Aorta (tissue), 5 donors: ENCODE results near the gene KLF3. TPM values are rescaled to one million over a fixed set of nuclear protein-coding genes. Genes with fewer than 3 reads are reported as not detected.
A peak's percentile ranks its signal among the peaks of the same experiment; 100 is the strongest.

Experiments used
- ATAC-seq: fragments of 200-7000 bp; cut with Tn5 transposase; one replicate; pipeline ENCODE4 v1.9.1; 2022; ENCODE audit warnings: moderate library complexity; ENCODE audit not compliant: low FRiP score
- DNase-seq, 2 donors: peaks; one replicate each; pipeline ENCODE4 v3.0.0-alpha.2; 2020
- H3K27ac ChIP-seq, 2 donors: one replicate each; pipeline ENCODE4 v1.5.1; 2013; ENCODE audit warnings: low read length in 2 of 2, mild to moderate bottlenecking in 2 of 2, moderate library complexity in 2 of 2, control low read depth in 1 of 2, inconsistent platforms in 1 of 2, low read depth in 1 of 2
- H3K27me3 ChIP-seq, 2 donors: one replicate each; pipeline ENCODE4 v1.6.1; 2013; ENCODE audit warnings: control low read depth in 1 of 2, low read length in 1 of 2, mild to moderate bottlenecking in 1 of 2, moderate library complexity in 1 of 2; ENCODE audit not compliant: insufficient read depth in 2 of 2, control insufficient read depth in 1 of 2
- H3K36me3 ChIP-seq, 2 donors: one replicate each; pipeline ENCODE4 v1.6.1; 2013; ENCODE audit warnings: control low read depth in 1 of 2, low read length in 1 of 2, mild to moderate bottlenecking in 1 of 2; ENCODE audit not compliant: insufficient read depth in 2 of 2, control insufficient read depth in 1 of 2
- H3K4me1 ChIP-seq, 2 donors: one replicate each; pipeline ENCODE4 v1.6.1; 2013; ENCODE audit warnings: low read length in 2 of 2, control low read depth in 1 of 2, mild to moderate bottlenecking in 1 of 2, moderate library complexity in 1 of 2; ENCODE audit not compliant: insufficient read depth in 2 of 2, control insufficient read depth in 1 of 2
- H3K4me3 ChIP-seq, 2 donors: one replicate each; pipeline ENCODE4 v1.5.1; 2013; ENCODE audit warnings: low read length in 2 of 2, control low read depth in 1 of 2, mild to moderate bottlenecking in 1 of 2
- H3K9me3 ChIP-seq: one replicate; pipeline ENCODE4 v1.6.1; 2013; ENCODE audit warnings: mild to moderate bottlenecking, low read length; ENCODE audit not compliant: control insufficient read depth
- WGBS, 2 donors: extraction: QIAGEN DNeasy Blood & Tissue Kit; methylation state at CpG; one replicate each; pipeline ENCODE4 v1.1.7; 2013; 5-methylcytosine and 5-hydroxymethylcytosine counted together
- intact Hi-C, 2 donors: fragments of 100-400 bp; cut with DNase I; formaldehyde crosslinking; loops; one replicate each; pipeline versions ENCODE4 v1.14.2 to v1.15.0; 2022
- polyA plus RNA-seq, 2 donors: library from polyadenylated mRNA; stranded (reverse); fragments of 200-250 nt; gene quantifications; one replicate each; pipeline ENCODE4 v1.2.3, GENCODE V29; 2013
- total RNA-seq, 2 donors: library from RNA; stranded (reverse); fragmentation: NEBNext Ultra II Directional; extraction: Animal tissue kit (Norgen Biotek cat#: 25700); gene quantifications; one replicate each; pipeline ENCODE4 v1.2.1, GENCODE V29; 2021
- donor health status: healthy with polysubstance abuse.
- donor health status: Bipolar disorder and iron deficiency.
- donor health status: DM: no; HTN: no; CAD: no.
- donor health status: DM: no; HTN: no; CAD: no.
- donor health status: DM: yes; HTN: yes; CAD: no.

Gene KLF3
- total and polyA plus RNA-seq, 4 donors = 13.0 to 66.8 (median 31.3) TPM

GRCh38 chr4:38692421-38692820 lies 28.4 kb downstream of the KLF3 start:
- peak overlapping the region; percentile 18 to 33 for H3K27ac ChIP-seq
- H3K9me3 ChIP-seq = no peaks in the 10 kb centered on the region
- no peak overlapping the region for H3K4me3 ChIP-seq
- peaks cover 3 to 5% of the 10 kb centered on the region in 2 donors for H3K4me1 ChIP-seq
- H3K27me3 ChIP-seq = no peaks in the 10 kb centered on the region
- intact Hi-C loops = no loop called here
- DNase-seq = no peak
- 50 to 53% methylated on average over 4 of the region's 4 CpGs for WGBS, 2 donors
- peaks cover 4 to 15% of the 10 kb centered on the region in 2 donors for H3K36me3 ChIP-seq
- ATAC-seq = no peak

DNA sequence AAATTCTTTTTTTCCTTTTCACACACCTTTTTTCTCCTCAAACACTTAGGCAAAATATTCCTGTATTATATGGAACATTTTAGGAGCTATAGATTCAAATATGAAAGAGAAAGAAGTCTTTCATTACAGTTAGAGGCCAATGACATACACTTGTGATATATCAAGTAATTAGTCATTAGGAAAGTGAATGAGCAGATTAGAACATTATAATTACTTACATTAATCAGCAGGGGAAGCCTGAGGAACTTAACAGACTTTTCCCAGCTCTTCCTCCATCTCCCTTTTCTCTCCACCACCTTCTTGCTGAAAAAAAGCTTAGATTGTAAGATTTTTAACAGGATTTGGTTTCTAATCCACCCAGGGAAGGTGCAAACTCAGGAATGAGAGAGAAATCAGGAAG lies 29.6 kb downstream of the KLF3 start:
- ATAC-seq (no peak), DNase-seq (no peak)
- Histone ChIP-seq H3K36me3 (peaks cover 4 to 19% of the 10 kb centered on the region in 2 donors), H3K4me3 (no peak overlapping the region), H3K9me3 (no peaks in the 10 kb centered on the region), H3K27ac (no peak overlapping the region), H3K4me1 (peaks cover 3 to 4% of the 10 kb centered on the region in 2 donors), H3K27me3 (no peaks in the 10 kb centered on the region)
- intact Hi-C loops = no loop called here

- 86 to 90% methylated on average over 3 of the region's 3 CpGs for WGBS, 2 donors
- Histone ChIP-seq H3K27me3 (no peaks in the 10 kb centered on the region), H3K4me3 (no peak overlapping the region), H3K9me3 (no peaks in the 10 kb centered on the region), H3K27ac (no peak overlapping the region), H3K4me1 (peaks cover 3 to 4% of the 10 kb centered on the region in 2 donors), H3K36me3 (peaks cover 4 to 15% of the 10 kb centered on the region in 2 donors)
- ATAC-seq (no peak), DNase-seq (no peak)
- intact Hi-C loops = no loop called here
These were observed 30.3 kb downstream of the KLF3 start for GRCh38 chr4:38694330-38694729.

DNA sequence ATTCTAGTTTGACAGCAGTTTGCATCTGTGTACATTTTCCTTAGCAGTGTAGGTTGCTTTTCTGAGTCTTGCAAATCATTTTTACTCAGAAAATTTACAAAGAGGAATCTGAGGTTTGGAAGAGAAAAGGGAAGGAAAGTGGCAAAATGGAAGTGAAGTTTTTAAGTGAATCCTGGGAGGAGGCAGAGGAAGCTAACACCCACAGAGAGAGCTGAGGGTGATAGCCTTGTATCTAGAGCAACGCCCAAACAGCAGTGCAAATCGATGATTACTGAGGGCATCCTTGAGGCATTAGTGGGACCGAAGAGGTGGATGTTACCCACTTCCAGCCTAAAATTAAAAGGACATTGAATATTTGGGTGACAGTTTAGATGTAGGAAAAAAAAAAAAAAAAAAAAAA lies 31.8 kb downstream of the KLF3 start:
- H3K36me3 ChIP-seq = peaks cover 0 to 9% of the 10 kb centered on the region in 2 donors
- no peaks in the 10 kb centered on the region for H3K27me3 ChIP-seq
- intact Hi-C loops = no loop called here
- DNase-seq (no peak), ATAC-seq (no peak)
- 88 to 95% methylated on average over 3 of the region's 3 CpGs for WGBS, 2 donors
- H3K4me3 ChIP-seq = no peak overlapping the region
- no peaks in the 10 kb centered on the region for H3K9me3 ChIP-seq
- H3K4me1 ChIP-seq = peaks cover 3 to 4% of the 10 kb centered on the region in 2 donors
- no peak overlapping the region for H3K27ac ChIP-seq

GRCh38 chr4:38696697-38697096 lies 32.7 kb downstream of the KLF3 start:
- Histone ChIP-seq H3K36me3 (peaks cover 0 to 9% of the 10 kb centered on the region in 2 donors), H3K27me3 (no peaks in the 10 kb centered on the region), H3K4me1 (peaks cover 0 to under 1% of the 10 kb centered on the region in 2 donors), H3K27ac (no peak overlapping the region), H3K4me3 (no peak overlapping the region), H3K9me3 (no peaks in the 10 kb centered on the region)
- DNase-seq (no peak), ATAC-seq (no peak)
- 1 to 3% methylated on average over 2 of the region's 2 CpGs for WGBS, 2 donors
- intact Hi-C loops = no loop called here

DNA sequence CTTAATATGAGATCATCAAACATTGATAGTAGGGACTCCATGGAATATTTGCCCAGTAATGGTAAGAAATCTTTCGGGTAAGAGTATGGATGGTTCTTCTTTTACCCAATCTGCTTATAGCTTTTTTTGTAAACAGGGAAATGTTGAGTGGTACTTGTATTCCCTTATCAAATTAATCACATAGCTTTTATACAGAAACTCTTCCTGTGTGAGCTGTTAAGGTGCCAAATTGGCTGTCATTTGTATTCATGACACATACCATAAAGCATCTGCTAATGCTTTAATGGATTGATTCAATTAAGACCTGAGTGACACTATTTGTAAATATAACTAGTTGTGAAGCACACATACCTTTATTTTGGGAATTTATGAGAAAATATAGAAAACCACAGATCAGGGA lies 34.2 kb downstream of the KLF3 start:
- intact Hi-C loops = no loop called here

GRCh38 chr4:38699112-38699511 lies 35.1 kb downstream of the KLF3 start:
- intact Hi-C loops = no loop called here
- DNase-seq (no peak), ATAC-seq (no peak)
- H3K27ac ChIP-seq = no peak overlapping the region
- no peaks in the 10 kb centered on the region for H3K27me3 ChIP-seq
- 94 to 95% methylated on average over 2 of the region's 2 CpGs for WGBS, 2 donors
- H3K4me1 ChIP-seq = no peaks in the 10 kb centered on the region
- H3K4me3 ChIP-seq = no peak overlapping the region
- H3K9me3 ChIP-seq = no peaks in the 10 kb centered on the region
- H3K36me3 ChIP-seq = peaks cover 0 to 9% of the 10 kb centered on the region in 2 donors

More for the DNA sequence above, 34.2 kb downstream of the KLF3 start:
- 86 to 91% methylated on average over 1 of the region's 1 CpG for WGBS, 2 donors
- Histone ChIP-seq H3K27me3 (no peaks in the 10 kb centered on the region), H3K36me3 (peaks cover 0 to 9% of the 10 kb centered on the region in 2 donors), H3K9me3 (no peaks in the 10 kb centered on the region), H3K27ac (no peak overlapping the region), H3K4me3 (no peak overlapping the region), H3K4me1 (no peaks in the 10 kb centered on the region)
- no peak for DNase-seq
- no peak for ATAC-seq

DNA sequence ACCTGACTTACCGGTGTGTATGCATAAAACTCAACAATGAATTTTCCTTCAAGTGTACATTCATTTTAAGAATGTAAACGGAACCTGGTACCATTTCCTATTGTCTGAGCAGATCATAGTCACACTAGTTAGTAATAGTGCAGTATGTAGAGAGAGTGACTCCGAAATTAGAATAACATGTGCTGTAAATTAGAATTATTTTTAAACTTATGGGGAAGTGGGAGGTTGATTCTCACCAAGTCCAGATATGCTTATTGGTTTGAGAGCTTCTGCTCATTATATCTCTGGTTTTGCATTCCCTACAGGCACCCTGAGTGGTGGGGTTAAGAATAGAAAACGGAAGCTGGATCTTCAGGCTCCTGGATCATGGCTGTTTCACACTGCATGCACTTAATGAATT lies 39.6 kb downstream of the KLF3 start:
- no peak overlapping the region for H3K4me3 ChIP-seq
- no peak overlapping the region for H3K27ac ChIP-seq
- H3K27me3 ChIP-seq = no peaks in the 10 kb centered on the region
- DNase-seq (no peak), ATAC-seq (no peak)
- H3K9me3 ChIP-seq = no peaks in the 10 kb centered on the region
- intact Hi-C loops = no loop called here
- WGBS, 2 donors = 70 to 72% methylated on average over 4 of the region's 4 CpGs
- peaks cover 0 to 2% of the 10 kb centered on the region in 2 donors for H3K4me1 ChIP-seq
- H3K36me3 ChIP-seq = no peaks in the 10 kb centered on the region

DNA sequence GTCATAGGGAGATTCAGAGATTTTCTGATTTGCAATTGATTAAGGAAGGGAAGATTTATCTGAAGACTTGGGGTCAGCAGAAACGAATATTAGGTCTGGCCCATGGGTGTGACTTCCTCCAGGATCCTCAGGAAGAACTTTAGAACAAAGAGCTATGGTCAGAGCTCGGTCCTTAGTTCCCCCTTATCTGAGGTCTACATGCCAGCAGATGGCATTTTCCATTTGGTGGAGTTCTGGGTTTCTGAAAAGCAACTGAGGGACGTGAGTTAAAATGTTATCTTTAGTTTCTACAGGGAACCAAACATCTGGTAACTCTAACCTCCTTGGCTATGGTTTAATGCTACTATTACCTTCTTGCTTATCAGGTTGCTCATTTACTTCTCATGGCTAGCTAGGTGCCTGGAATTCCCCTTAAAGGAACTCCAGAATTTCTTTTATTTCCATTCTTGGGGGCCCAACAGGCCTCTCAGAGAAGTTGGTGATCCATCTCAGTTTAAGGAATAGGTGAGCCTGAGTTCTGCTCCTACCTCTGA lies 40.7 kb downstream of the KLF3 start:
- WGBS, 2 donors = 73 to 79% methylated on average over 3 of the region's 3 CpGs
- ATAC-seq = no peak
- DNase-seq = no peak
- Histone ChIP-seq H3K9me3 (no peaks in the 10 kb centered on the region), H3K4me3 (no peak overlapping the region), H3K36me3 (no peaks in the 10 kb centered on the region), H3K27ac (no peak overlapping the region), H3K27me3 (no peaks in the 10 kb centered on the region), H3K4me1 (peaks cover 0 to 2% of the 10 kb centered on the region in 2 donors)
- intact Hi-C loops = no loop called here
